IPS-18a (cell line): ENCODE results near the gene TMEM167B.
A peak's percentile ranks its signal among the peaks of the same experiment; 100 is the strongest.

Experiments used
- H3K27ac ChIP-seq: one replicate; pipeline ENCODE4 v1.5.1; 2013; ENCODE audit warnings: low read length
- H3K27me3 ChIP-seq: one replicate; pipeline ENCODE4 v1.6.1; 2013; ENCODE audit warnings: mild to moderate bottlenecking, low read length; ENCODE audit not compliant: control insufficient read depth, insufficient read depth
- H3K36me3 ChIP-seq: one replicate; pipeline ENCODE4 v1.6.1; 2013; ENCODE audit warnings: low read depth, low read length; ENCODE audit not compliant: control insufficient read depth
- H3K4me1 ChIP-seq: one replicate; pipeline ENCODE4 v1.6.1; 2013; ENCODE audit warnings: low read depth, low read length; ENCODE audit not compliant: control insufficient read depth
- H3K4me3 ChIP-seq: one replicate; pipeline ENCODE4 v1.5.1; 2013; ENCODE audit warnings: low read length
- H3K9ac ChIP-seq: one replicate; pipeline ENCODE4 v1.6.1; 2013; ENCODE audit warnings: mild to moderate bottlenecking, low read length, moderate library complexity
- H3K9me3 ChIP-seq: one replicate; pipeline ENCODE4 v1.6.1; 2013; ENCODE audit warnings: low read depth, low read length; ENCODE audit not compliant: control insufficient read depth

Gene TMEM167B

GRCh38 chr1:109060707-109061106 is 29.9 kb upstream of the TMEM167B start:
- H3K9me3 ChIP-seq, result no peaks in the 10 kb centered on the region
- H3K9ac ChIP-seq, result no peak overlapping the region
- H3K36me3 ChIP-seq, result peaks cover 10% of the 10 kb centered on the region
- no peak overlapping the region for H3K27ac ChIP-seq
- no peaks in the 10 kb centered on the region for H3K4me1 ChIP-seq
- no peak overlapping the region for H3K4me3 ChIP-seq
- no peaks in the 10 kb centered on the region for H3K27me3 ChIP-seq

DNA sequence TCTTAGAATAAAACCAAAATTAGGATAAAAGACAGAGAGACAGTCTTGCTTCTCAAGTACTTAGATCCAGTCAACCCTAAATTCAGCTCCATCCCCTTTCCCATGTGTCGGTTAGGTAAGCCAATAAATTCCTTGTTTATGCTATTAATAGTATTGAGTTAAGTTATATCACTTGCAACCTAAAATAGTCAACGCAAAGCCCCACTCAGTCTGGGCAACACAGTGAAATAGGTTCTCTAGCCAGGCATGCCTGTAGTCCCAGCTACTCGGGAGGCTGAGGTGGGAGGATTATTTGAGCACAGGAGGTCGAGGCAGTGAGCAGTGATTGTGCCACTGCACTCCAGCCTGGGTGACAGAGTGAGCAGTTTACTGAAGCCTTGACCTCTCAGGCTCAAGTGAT is 29.4 kb upstream of the TMEM167B start:
- H3K36me3 ChIP-seq, result peaks cover 13% of the 10 kb centered on the region
- H3K4me3 ChIP-seq, result no peak overlapping the region
- no peaks in the 10 kb centered on the region for H3K4me1 ChIP-seq
- H3K9me3 ChIP-seq, result no peaks in the 10 kb centered on the region
- H3K27me3 ChIP-seq, result no peaks in the 10 kb centered on the region
- H3K9ac ChIP-seq, result no peak overlapping the region
- no peak overlapping the region for H3K27ac ChIP-seq

DNA sequence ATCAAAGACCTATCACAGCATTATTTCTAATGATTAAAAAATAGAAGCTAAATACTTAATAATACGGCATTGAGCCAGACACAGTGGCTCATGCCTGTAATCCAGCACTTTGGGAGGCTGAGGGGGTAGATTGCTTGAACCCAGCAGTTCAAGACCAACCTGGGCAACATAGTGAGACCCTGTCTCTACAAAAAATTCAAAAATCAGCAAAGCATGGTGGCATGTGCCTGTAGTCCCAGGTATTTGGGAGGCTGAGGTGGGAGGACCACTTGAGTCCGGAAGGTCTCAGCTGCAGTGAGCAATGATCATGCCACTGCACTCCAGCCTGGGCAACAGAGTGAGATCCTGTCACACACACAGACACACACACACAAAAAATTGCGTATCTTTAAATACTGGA is 25.4 kb upstream of the TMEM167B start:
- H3K9me3 ChIP-seq, result no peaks in the 10 kb centered on the region
- H3K9ac ChIP-seq, result no peak overlapping the region
- H3K4me1 ChIP-seq, result no peaks in the 10 kb centered on the region
- no peaks in the 10 kb centered on the region for H3K27me3 ChIP-seq
- peaks cover 26% of the 10 kb centered on the region for H3K36me3 ChIP-seq
- H3K4me3 ChIP-seq, result no peak overlapping the region
- no peak overlapping the region for H3K27ac ChIP-seq

DNA sequence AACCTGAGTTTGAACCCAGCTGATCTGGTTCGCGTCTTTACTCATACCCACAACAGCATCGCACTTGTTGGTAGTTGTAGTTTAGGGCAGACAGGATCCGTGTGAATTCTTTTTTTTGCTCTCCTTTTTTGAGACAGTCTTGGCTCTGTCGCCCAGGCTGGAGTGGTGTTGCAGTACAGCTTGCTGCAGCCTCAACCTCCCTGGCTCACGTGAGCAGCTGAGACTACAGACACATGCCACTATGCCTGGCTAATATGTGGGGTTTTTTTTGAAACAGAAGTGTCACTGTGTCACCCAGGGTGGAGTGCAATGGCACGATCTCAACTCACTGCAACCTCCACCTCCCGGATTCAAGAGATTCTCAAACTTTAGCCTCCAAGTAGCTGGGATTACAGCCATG is 22.7 kb upstream of the TMEM167B start:
- no peaks in the 10 kb centered on the region for H3K27me3 ChIP-seq
- no peak overlapping the region for H3K4me3 ChIP-seq
- H3K9ac ChIP-seq, result no peak overlapping the region
- H3K4me1 ChIP-seq, result no peaks in the 10 kb centered on the region
- H3K27ac ChIP-seq, result no peak overlapping the region
- peaks cover 22% of the 10 kb centered on the region for H3K36me3 ChIP-seq
- H3K9me3 ChIP-seq, result no peaks in the 10 kb centered on the region

- no peaks in the 10 kb centered on the region for H3K9me3 ChIP-seq
- H3K36me3 ChIP-seq, result peaks cover 18% of the 10 kb centered on the region
- H3K9ac ChIP-seq, result no peak overlapping the region
- no peak overlapping the region for H3K4me3 ChIP-seq
- H3K27ac ChIP-seq, result no peak overlapping the region
- H3K27me3 ChIP-seq, result no peaks in the 10 kb centered on the region
- H3K4me1 ChIP-seq, result no peaks in the 10 kb centered on the region
Measured at GRCh38 chr1:109069294-109069693, 21.3 kb upstream of the TMEM167B start.

GRCh38 chr1:109075531-109076490 is 14.8 kb upstream of the TMEM167B start, which contains the start of gene TAF13:
Gene TAF13 (minus strand): TSS chr1:109076003. CDS start chr1:109075947, 56 bp downstream.
- Histone ChIP-seq H3K4me3 (peak within 1 kb of the TSS; percentile 97), H3K36me3 (no peaks in the 10 kb centered on the region), H3K4me1 (peaks cover 12% of the 10 kb centered on the region), H3K27ac (peak within 1 kb of the TSS; percentile 96), H3K9me3 (no peaks in the 10 kb centered on the region), H3K27me3 (no peaks in the 10 kb centered on the region), H3K9ac (peak within 1 kb of the TSS; percentile 84)

DNA sequence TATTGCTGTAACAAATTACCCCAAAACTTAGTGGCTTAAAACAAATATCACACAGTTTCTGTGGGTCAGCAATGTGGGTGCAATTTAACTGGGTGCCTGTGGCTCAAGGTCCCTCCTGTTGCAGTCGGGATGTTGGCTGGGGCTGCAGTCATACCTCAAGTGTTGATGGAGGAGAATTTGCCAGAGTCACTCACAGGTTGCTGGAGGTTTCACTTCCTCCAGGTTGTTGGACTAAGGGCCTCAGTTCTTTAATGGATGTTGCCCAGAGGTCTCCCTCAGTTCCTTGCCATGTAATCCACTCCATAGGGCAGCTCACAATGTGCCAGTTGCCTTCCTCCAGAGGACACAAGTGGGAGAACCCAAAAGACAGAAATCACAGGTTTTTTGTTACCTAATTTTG is 12.2 kb upstream of the TMEM167B start:
- Histone ChIP-seq H3K9ac (no peak overlapping the region), H3K27ac (no peak overlapping the region), H3K27me3 (no peaks in the 10 kb centered on the region), H3K36me3 (no peaks in the 10 kb centered on the region), H3K9me3 (no peaks in the 10 kb centered on the region), H3K4me3 (no peak overlapping the region), H3K4me1 (peaks cover 14% of the 10 kb centered on the region)

GRCh38 chr1:109079240-109079622 is 11.3 kb upstream of the TMEM167B start:
- no peaks in the 10 kb centered on the region for H3K9me3 ChIP-seq
- H3K4me3 ChIP-seq, result no peak overlapping the region
- H3K9ac ChIP-seq, result no peak overlapping the region
- no peaks in the 10 kb centered on the region for H3K27me3 ChIP-seq
- no peaks in the 10 kb centered on the region for H3K36me3 ChIP-seq
- H3K4me1 ChIP-seq, result peaks cover 20% of the 10 kb centered on the region
- H3K27ac ChIP-seq, result no peak overlapping the region

DNA sequence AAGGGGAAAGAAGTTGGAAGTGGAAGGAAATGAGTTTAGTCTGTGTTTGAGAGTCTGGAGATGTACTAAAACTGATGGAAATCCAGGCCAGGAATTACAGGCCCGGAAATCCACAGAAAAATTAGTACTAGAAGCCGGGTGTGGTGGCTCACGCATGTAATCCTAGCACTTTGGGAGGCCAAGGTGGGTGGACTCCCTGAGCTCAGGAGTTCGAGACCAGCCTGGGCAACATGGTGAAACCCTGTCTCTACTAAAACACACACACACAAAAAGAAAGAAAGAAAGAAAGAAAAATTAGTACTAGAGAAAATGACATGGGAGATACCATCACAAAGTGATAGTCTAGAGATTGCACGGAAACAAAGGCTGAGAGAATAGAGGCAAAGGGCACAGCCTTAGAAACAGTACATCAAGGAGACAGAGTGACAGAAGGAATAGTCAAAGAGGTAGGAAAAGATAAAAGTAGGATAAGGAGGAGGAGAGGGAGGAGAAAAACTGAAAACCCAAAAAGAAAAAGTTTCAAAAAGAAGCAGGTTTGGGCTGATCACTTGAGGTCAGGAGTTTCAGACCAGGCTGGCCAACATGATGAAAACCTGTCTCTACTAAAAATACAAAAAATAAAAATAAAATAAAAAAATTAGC is 10.0 kb upstream of the TMEM167B start:
- H3K9me3 ChIP-seq, result no peaks in the 10 kb centered on the region
- H3K4me1 ChIP-seq, result peaks cover 17% of the 10 kb centered on the region
- no peak overlapping the region for H3K9ac ChIP-seq
- H3K4me3 ChIP-seq, result no peak overlapping the region
- H3K36me3 ChIP-seq, result no peaks in the 10 kb centered on the region
- H3K27me3 ChIP-seq, result no peaks in the 10 kb centered on the region
- no peak overlapping the region for H3K27ac ChIP-seq

- Histone ChIP-seq H3K9me3 (no peaks in the 10 kb centered on the region), H3K27me3 (no peaks in the 10 kb centered on the region), H3K4me3 (no peak overlapping the region), H3K36me3 (no peaks in the 10 kb centered on the region), H3K4me1 (peaks cover 12% of the 10 kb centered on the region), H3K27ac (no peak overlapping the region), H3K9ac (no peak overlapping the region)
Measured at GRCh38 chr1:109083501-109083900, 7.1 kb upstream of the TMEM167B start.

GRCh38 chr1:109083923-109084322 is 6.6 kb upstream of the TMEM167B start:
- H3K9ac ChIP-seq, result no peak overlapping the region
- H3K36me3 ChIP-seq, result no peaks in the 10 kb centered on the region
- no peak overlapping the region for H3K27ac ChIP-seq
- H3K9me3 ChIP-seq, result no peaks in the 10 kb centered on the region
- H3K4me3 ChIP-seq, result no peak overlapping the region
- H3K27me3 ChIP-seq, result no peaks in the 10 kb centered on the region
- peaks cover 12% of the 10 kb centered on the region for H3K4me1 ChIP-seq
